GM18526 (cell line): ENCODE data around the gene ETHE1.

Experiments used
- POLR2A ChIP-seq: IDR thresholded peaks from 3 replicates; pipeline ENCODE4 v1.6.1; 2011; ENCODE audit not compliant: insufficient read length; ENCODE audit errors: extremely low read depth

Gene ETHE1, protein sequence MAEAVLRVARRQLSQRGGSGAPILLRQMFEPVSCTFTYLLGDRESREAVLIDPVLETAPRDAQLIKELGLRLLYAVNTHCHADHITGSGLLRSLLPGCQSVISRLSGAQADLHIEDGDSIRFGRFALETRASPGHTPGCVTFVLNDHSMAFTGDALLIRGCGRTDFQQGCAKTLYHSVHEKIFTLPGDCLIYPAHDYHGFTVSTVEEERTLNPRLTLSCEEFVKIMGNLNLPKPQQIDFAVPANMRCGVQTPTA

GRCh38 chr19:43526884-43527859 lies at the start of gene ETHE1:
ETHE1 (minus strand) TSS chr19:43527201; CDS start chr19:43527177, 24 bp downstream.
- peak; percentile 85 for TF ChIP-seq POLR2A

- no peak for TF ChIP-seq POLR2A
These were observed 49.2 kb upstream of the ETHE1 start for GRCh38 chr19:43575955-43576878.

DNA sequence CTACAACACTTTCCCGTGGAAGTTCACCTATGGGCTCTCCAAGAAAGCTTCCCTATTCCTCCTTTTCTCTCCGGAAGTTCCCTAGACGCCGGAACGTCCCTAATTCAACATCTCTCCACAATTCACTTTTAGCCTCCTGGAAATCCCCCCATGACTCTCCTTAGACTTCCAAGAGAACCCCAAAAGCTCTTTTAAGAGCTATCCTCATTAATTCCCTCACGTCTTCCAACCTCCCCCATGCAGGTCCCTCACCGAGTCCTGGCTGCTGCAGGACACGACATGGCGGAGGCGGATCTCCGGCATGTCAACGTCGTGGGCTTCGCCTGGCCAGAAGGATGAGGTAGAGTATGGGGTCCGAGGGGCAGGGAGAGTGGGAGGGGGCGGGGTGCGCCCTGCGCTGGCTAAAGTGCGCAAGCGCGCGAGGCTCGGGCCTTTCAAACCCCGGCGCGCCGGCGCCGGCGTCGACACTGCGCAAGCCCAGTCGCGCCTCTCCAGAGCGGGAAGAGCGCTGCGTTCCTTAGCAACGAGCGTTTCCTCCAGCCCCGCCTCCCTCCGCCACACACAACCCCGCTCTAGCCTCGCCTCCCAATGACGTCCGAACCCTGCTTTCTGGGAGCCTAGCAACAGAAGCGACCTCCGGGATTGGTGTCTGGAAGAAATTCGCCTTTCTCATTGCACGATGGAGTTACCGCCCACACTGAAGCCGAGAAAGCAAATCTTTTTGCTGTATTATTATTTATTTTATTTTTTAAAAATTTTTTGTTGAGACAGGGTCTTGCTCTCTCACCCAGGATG lies 48.4 kb upstream of the ETHE1 start, which contains the start of the genes PINLYP and XRCC1:
Gene PINLYP, plus strand, starts transcription at position 646 of the 795 bp plus-strand sequence. CDS start 1,391 bp downstream, outside the sequence.
Gene XRCC1, minus strand, starts transcription at position 372 of the 795 bp plus-strand sequence. Its CDS starts 69 bp downstream, at position 303.
- TF ChIP-seq POLR2A, result peak; percentile 59

GRCh38 chr19:43574424-43575155 lies 47.6 kb upstream of the ETHE1 start:
- no peak for TF ChIP-seq POLR2A

GRCh38 chr19:43572171-43572588 lies 45.2 kb upstream of the ETHE1 start:
- no peak for TF ChIP-seq POLR2A

GRCh38 chr19:43570174-43570791 lies 43.3 kb upstream of the ETHE1 start:
- no peak for TF ChIP-seq POLR2A

DNA sequence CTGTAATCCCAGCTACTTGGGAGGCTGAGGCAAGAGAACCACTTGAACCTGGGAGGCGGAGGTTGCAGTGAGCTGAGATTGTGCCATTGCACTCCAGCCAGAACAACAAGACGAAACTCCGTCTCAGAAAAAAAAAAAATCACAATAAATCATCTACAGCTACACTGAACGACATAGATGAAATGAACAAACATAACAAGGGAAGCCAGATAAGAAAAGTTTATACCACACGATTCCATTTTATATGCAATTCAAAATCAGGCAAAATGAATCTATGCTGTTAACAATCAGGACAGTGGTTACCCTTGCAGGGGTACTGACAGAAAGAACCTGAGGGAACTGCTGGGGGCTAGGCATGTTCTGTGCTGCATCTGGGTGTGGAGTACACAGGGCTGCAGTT lies 42.7 kb upstream of the ETHE1 start:
- no peak for TF ChIP-seq POLR2A

- TF ChIP-seq POLR2A, result no peak
These were observed 37.8 kb upstream of the ETHE1 start for GRCh38 chr19:43564800-43565199.

GRCh38 chr19:43563816-43564457 lies 36.9 kb upstream of the ETHE1 start:
- no peak for TF ChIP-seq POLR2A

GRCh38 chr19:43562698-43563241 lies 35.8 kb upstream of the ETHE1 start:
- TF ChIP-seq POLR2A, result no peak

GRCh38 chr19:43562226-43562697 lies 35.3 kb upstream of the ETHE1 start:
- no peak for TF ChIP-seq POLR2A
